Renal cortex interstitium (tissue), 15 donors: ENCODE results near the gene GLI2. TPM values are rescaled to one million over a fixed set of nuclear protein-coding genes. Genes with fewer than 3 reads are reported as not detected.

Experiments
- DNase-seq, 11 donors: peaks; one replicate each; pipeline ENCODE4 v3.0.0-alpha.2; 2013; ENCODE audit warnings: low read depth in 9 of 11, low spot score in 4 of 11; ENCODE audit errors: extremely low read depth in 1 of 11
- long read RNA-seq, 16 experiments: transcript quantifications; one replicate each; lab custom pipeline, GENCODE V29; 2026
- polyA plus RNA-seq, 3 donors: library from polyadenylated mRNA; unstranded; fragments of 120-200 nt; gene quantifications; one replicate each; pipeline ENCODE4 v1.2.1, GENCODE V29; 2013; ENCODE audit not compliant: insufficient read length in 3 of 3

GLI2 gene
- 10 to 100 TPM; 11.2 to 16.3 (median 12.8) TPM for polyA plus RNA-seq
- long read RNA-seq, donor 1: 0 reads
- long read RNA-seq, donor 2, partial matches to known transcripts: 0 of 1 reads
- long read RNA-seq, donor 2, other reads (novel, unspliced or antisense): 0 of 1 reads
- long read RNA-seq, donor 3: 0 reads
- long read RNA-seq, donor 4: 0 reads
- long read RNA-seq, donor 5: 0 reads
- long read RNA-seq, donor 6: 0 reads
- long read RNA-seq, donor 7, partial matches to known transcripts: 6 of 6 reads
- long read RNA-seq, donor 7, other reads (novel, unspliced or antisense): 0 of 6 reads
- long read RNA-seq, donor 8: 0 reads
- long read RNA-seq, donor 9: 0 reads
- long read RNA-seq, donor 10: 0 reads
- long read RNA-seq, donor 11: 0 reads
- long read RNA-seq, donor 12: 0 reads
- long read RNA-seq, donor 13: 0 reads
- long read RNA-seq, donor 14: 0 reads
- long read RNA-seq, donor 15: 0 reads
- long read RNA-seq, donor 16: 0 reads

DNA sequence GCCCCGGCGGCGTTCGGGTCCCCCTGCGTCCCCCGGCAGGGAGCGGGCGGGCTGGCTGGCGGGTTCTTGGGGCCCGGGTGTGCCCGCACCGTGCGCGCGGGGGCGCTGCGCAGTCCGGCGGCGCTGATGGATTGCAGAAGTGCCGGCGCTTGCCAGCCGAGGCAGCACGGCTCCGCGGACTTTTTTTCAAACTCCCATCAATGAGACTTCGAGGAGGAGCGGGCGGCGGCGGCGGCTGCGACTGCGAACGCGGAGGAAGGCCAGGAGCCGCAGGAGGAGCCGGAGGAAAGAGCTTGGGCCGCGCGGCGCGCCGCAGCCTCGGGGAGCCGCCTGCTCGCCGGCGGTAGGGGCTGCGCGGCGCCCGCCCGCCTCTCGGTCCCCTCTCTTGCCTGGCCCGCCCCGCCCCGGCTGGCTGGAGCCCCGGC lies at the start of gene GLI2:
TSS of gene GLI2 (plus strand) at position 123 of the 425 bp plus-strand sequence. CDS start 61,453 bp downstream, outside the sequence.
- peak in 9 of 11 donors; percentile 67 to 83 (median 79) for DNase-seq

DNA sequence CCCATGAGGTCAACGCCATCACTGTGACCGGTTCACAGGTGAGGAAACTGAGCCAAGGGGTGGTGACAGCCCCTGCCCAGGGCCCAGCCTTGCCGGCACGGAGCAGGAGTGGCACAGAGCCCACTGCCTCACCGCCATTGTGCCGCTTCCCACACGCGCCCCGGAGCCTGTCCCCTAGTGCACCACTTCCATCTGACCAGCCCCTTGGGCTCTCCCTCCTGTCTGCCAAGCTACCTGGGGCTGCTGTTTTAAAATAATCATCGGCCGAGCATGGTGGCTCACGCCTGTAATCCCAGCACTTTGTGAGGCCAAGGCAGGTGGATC lies 49.7 kb upstream of the GLI2 start:
- no peak for DNase-seq

DNA sequence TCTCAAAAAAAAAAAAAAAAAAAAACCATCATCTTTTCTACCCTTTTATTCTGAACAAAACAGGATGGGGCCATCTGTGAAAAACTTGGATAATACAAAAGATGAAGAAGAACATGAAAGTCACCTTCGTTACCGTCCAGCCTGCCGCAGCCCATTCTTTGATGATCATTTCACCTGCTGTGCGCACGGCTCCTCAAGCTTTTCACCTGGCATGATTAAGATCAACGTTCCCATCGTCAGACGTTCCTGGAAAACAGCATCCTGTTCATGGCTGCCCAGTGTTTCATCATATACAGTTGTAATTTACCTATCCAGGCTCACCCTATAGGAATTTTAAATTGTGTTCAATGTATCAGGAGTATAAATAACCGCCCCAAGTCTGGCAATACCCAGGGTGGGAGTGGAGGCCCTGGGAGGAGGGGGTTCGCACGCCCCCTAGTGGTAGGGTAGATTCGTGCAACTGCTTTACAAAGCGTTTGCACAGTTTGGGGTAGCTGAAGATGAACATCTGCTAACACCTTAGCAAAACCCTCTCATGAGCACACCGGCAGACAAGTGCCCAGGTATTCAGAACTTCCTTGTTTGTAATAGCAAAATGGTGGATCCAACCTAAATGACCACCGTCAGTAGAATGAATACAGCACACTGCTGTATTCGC lies 49.0 kb upstream of the GLI2 start:
- DNase-seq: no peak

GRCh38 chr2:120687210-120687609 lies 48.5 kb upstream of the GLI2 start:
- DNase-seq: no peak

DNA sequence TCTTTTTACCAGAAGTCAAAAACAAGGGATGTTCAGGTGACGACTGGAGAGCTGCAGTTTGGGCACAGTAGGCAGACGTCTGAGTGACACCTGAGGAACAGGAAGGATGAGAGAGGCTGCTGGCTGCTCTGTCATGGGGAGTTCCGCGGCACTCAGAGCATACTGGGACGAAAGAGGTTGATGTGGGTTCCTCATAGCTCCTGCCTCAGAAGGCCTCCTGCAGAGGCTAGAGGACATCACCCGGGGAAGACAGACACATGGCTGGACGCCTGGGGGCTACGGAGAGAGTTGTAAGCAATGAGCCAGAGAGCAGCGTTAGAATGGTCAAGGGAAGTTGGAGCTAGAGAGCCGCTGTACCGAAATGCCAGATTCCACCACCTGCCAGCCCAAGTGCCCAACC lies 45.1 kb upstream of the GLI2 start:
- DNase-seq: no peak

DNA sequence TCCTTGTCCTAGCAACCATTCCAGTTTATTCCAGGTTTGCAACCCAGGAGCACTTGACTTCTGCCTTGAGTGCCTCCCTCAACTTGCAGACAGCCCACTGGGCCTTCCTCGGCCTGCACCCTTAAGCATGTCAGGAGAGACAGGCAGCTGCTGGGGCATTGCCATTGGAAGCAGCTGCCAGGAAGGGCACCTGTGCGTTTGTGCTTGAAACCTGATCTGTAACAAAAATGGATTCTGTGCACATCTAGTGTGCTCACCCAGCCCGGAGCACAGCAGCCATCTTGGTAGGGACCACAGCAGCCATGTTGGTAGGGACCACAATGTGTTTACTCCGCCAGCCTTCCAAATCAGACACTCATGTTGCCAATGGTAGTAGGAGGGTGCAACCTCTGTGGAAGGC lies 44.3 kb upstream of the GLI2 start:
- DNase-seq: no peak

DNA sequence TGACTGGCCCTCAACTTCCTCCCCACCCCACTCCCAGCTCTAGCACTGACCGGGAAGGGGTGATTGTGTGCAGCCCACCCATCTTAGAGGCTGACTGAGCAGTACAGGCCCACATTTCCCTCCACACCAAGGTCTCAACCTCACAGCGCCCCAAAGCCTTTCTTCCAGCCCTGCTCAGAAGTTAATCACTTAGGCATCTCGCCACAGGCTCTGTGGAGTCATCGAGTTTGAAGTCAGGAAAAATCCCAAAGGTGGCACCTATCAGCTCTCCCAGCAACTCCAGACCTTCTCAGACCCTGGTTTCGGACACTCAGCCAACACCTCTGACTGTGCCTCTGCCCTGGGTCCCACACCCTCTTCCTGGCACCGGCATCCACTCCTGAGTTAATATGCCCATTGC lies 43.0 kb upstream of the GLI2 start:
- DNase-seq: no peak

GRCh38 chr2:120693121-120693520 lies 42.5 kb upstream of the GLI2 start:
- no peak for DNase-seq

- no peak for DNase-seq
These were observed 41.6 kb upstream of the GLI2 start for GRCh38 chr2:120694034-120694433.

- no peak for DNase-seq
These were observed 38.2 kb upstream of the GLI2 start for GRCh38 chr2:120697471-120697870.

GRCh38 chr2:120699292-120699691 lies 36.4 kb upstream of the GLI2 start:
- DNase-seq: no peak

GRCh38 chr2:120700659-120701058 lies 35.0 kb upstream of the GLI2 start:
- no peak for DNase-seq

GRCh38 chr2:120701096-120701495 lies 34.6 kb upstream of the GLI2 start:
- DNase-seq: no peak

DNA sequence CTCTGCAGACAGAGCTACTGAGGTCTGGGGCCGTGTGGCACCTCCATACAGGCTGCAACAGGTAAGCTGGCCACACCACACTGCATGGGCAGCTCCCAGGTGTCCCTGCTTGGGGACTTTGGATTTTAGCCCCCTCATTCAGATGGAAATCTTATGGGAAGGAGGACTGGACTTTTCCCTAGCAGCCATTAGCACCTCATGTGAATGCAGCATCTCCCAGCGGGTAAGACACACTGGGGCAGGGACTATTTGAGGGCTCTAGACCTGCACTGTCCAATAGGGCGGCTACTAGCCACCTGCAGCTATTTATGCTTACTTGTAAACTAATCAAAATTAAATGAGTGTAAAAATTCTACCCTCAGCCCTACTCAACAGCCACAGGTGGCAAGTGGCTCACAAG lies 34.2 kb upstream of the GLI2 start:
- DNase-seq: no peak

- DNase-seq: no peak
These were observed 33.6 kb upstream of the GLI2 start for GRCh38 chr2:120702061-120702460.

- DNase-seq: no peak
These were observed 32.9 kb upstream of the GLI2 start for GRCh38 chr2:120702801-120703200.

DNA sequence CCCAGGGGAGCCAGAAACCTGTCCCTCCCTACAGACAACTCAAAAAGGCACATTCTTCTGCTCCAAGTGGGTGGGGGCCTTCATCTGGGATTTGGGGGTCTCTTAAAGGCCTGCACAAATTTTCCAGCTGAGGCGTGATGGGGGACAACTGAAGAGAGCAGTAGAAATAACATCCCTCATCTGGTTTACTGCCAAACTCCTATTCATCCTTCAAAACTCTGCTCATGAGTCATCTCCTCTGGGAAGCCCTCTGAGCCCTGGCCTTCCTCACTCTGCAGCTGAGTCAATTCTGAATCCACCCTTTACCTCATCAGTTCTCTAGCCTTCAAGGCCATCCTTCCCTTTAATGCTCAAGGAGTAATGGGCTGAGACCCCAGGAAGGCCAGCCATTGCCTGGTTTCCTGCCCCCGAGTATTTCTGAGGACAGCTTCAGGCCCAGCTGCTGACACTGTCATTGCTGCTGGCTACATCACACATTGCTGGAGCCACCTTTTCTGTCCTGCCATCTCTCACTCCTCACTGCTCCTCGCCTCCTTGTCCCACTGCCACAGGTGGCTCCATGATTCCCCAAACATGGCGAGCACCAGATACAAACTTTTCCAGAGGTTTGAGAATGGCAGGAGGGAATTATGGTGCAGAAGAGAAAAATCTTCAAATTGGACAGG lies 32.2 kb upstream of the GLI2 start:
- DNase-seq: no peak

DNA sequence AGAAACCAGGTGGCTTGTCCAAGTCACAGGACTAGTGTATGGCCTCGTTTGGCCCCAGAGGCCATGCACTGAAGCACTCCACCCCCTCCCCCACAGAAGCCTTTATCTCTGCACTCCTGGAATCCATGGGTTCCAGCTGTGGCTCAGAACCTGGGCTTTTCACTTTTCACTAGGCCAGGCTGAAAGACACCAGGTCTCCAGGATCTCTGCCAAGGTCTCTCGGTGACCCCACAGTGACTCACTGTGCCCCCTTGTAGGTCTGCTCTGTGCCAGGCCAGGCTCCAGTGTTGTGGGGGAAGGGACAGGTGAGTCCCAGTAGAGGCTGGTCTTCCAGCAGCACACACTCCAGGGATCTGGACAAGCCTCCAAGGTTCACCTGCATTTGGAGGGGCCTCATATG lies 31.0 kb upstream of the GLI2 start:
- no peak for DNase-seq

GRCh38 chr2:120707816-120708215 lies 27.9 kb upstream of the GLI2 start:
- DNase-seq: no peak

- DNase-seq: no peak
These were observed 26.6 kb upstream of the GLI2 start for GRCh38 chr2:120708944-120709607.
